GM13977 (cell line): ENCODE data around the gene CD180.

Source experiments
- DNase-seq: peaks from one replicate; pipeline ENCODE4 v3.0.0; 2012; ENCODE audit warnings: low spot score
- CTCF ChIP-seq: IDR thresholded peaks from 2 replicates; pipeline ENCODE4 v1.5.1; 2012; ENCODE audit warnings: mild to moderate bottlenecking, control low read depth; ENCODE audit not compliant: insufficient read depth; ENCODE audit errors: extremely low read depth, missing control alignments
- in situ Hi-C: fragments of 300-500 bp; cut with MboI; formaldehyde crosslinking; loops from one replicate; pipeline ENCODE4 v1.12.0; 2022; ENCODE audit warnings: low sequenced_read_pairs, low pct_unique_long_range_greater_than_20kb, mixed read lengths, inconsistent platforms; ENCODE audit not compliant: unreplicated experiment

The CD180 gene

GRCh38 chr5:67187006-67187715, 9.4 kb downstream of the CD180 start:
- no peak for TF ChIP-seq CTCF
- DNase-seq = no peak
- in situ Hi-C loops = no loop called here

GRCh38 chr5:67183859-67184258, 12.7 kb downstream of the CD180 start:
- DNase-seq = no peak
- in situ Hi-C loops = no loop called here
- TF ChIP-seq CTCF = no peak

- TF ChIP-seq CTCF = no peak
- in situ Hi-C loops = no loop called here
- no peak for DNase-seq
Measured at GRCh38 chr5:67182301-67182790, 14.3 kb downstream of the CD180 start.

GRCh38 chr5:67181648-67182221, 14.9 kb downstream of the CD180 start:
- no peak for DNase-seq
- in situ Hi-C loops = no loop called here
- TF ChIP-seq CTCF = no peak

- TF ChIP-seq CTCF = no peak
- DNase-seq = no peak
- in situ Hi-C loops = no loop called here
Measured at GRCh38 chr5:67179697-67180361, 16.8 kb downstream of the CD180 start.

GRCh38 chr5:67178966-67179365, 17.6 kb downstream of the CD180 start:
- in situ Hi-C loops = no loop called here
- no peak for TF ChIP-seq CTCF
- no peak for DNase-seq
